GM21576 (cell line): ENCODE data around the gene ELAPOR1.
"Not testable (repeated sequence)": the region's sequence is repeated elsewhere in the genome, so short reads cannot be mapped to it uniquely, and the experiment has no call there.

Experiments used
- ATAC-seq: cut with Tn5 transposase; IDR thresholded peaks from one replicate; pipeline ENCODE4 v1.9.1; 2021; ENCODE audit warnings: mild to moderate bottlenecking, moderate library complexity; ENCODE audit not compliant: unreplicated experiment

ELAPOR1 gene

DNA sequence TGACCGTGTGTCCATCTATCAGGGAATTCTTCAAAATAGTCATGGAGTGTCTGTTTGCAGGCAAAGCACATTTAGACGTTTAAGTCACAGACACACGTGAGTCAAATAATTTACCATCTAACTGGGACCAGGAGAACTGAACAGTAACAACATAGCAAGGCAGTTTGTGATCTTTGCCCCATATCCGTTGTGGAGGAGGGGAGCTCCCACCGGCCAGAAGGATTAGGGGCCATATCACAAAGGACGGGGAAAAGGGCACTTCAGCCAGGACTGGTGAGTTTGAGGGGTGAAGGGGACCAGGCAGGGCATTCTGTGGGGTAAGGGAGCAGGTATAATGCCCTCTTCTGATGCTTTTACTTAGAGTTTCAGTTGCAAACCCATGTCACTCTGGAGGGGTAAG lies 22.9 kb downstream of the ELAPOR1 start:
- no peak for ATAC-seq

DNA sequence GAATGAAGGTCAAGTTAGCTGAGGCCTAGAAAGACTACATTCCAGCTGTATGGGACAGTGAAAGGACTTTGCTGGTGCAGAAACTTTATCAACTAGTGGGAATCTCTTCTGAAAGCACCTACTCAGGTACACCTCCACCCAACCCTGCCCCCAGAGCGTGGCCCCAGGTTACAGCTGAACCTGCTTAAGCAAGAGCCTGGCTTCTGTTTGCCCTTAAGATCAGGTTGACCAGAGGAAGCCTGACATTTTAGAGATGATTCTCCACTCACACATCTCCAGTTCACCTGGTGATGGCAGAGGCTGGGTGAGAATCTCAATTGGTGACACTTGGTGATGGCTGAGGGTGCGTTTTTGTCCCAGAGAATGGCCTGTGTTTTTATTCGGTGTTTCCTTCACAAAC lies 24.0 kb downstream of the ELAPOR1 start:
- no peak for ATAC-seq

- ATAC-seq, result no peak
Measured at GRCh38 chr1:109138358-109138757, 24.4 kb downstream of the ELAPOR1 start.

DNA sequence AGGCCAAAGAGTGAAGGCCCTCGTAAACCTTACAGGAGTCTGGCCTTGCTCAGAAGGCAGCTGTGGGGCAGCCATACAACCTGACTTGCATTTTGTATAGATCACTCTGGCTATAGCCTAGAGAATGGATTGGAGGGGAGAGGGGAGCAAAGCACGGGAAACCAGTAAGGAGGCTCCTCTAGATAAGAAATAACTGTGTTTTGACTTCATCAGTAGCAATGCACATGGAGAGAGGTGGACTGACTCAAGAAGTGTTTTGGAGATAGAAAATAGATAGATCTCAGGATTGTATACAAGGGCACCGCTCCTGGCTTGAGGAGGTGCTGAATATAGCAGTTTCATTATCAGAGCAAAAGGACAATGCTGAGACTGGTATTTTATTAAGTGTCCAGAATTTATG lies 26.5 kb downstream of the ELAPOR1 start:
- no peak for ATAC-seq

- ATAC-seq, result no peak
Measured at GRCh38 chr1:109142260-109142659, 28.3 kb downstream of the ELAPOR1 start.

GRCh38 chr1:109142725-109143124 lies 28.8 kb downstream of the ELAPOR1 start:
- ATAC-seq, result not testable (repeated sequence)

GRCh38 chr1:109148987-109149561 lies 35.2 kb downstream of the ELAPOR1 start:
- ATAC-seq, result no peak

- ATAC-seq, result no peak
Measured at GRCh38 chr1:109149874-109150601, 36.1 kb downstream of the ELAPOR1 start.

- ATAC-seq, result no peak
Measured at GRCh38 chr1:109151146-109151990, 37.5 kb downstream of the ELAPOR1 start.

DNA sequence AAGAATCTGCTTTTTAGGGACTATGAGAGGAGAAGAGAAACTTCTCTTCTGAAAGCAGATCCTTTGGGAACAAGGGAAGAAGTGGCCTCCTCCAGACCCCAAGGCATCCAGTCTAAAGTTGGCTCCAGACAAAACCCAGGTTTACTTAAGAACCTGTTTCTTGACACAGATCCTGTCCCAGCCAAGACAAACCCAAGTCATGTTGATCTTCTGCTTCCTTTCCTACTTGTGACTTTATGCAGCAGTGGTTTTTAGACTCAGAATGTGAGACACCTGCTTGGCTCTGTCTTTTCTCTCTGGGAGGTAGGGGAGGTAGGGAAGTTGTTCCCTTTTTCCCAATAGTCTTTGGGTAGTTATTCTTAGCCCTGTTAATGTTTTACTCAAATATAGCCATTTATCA lies 38.3 kb downstream of the ELAPOR1 start:
- no peak for ATAC-seq

- ATAC-seq, result no peak
Measured at GRCh38 chr1:109156916-109157385, 43.0 kb downstream of the ELAPOR1 start.

DNA sequence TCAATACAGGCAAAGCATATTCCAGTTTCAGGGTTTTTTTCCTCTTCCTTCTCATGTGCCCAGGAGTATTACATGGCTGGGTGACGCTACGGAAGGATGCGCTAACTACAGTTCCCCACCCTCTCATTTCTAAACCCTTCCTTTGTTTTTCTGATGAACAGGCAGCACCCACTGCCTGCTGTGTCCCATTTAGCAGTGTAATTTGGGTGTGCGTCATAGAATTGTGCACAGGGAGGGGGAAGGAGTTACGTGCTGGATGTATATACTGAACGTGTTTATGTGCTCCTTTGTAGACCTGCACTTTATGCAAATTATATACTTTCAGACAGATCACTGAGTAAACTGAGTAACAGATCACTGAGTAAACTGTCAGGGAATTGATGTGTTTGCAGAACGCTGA lies 44.5 kb downstream of the ELAPOR1 start:
- no peak for ATAC-seq

GRCh38 chr1:109159326-109159725 lies 45.4 kb downstream of the ELAPOR1 start:
- ATAC-seq, result no peak

- no peak for ATAC-seq
Measured at GRCh38 chr1:109160071-109160840, 46.3 kb downstream of the ELAPOR1 start.

GRCh38 chr1:109161858-109162606 lies 48.1 kb downstream of the ELAPOR1 start:
- ATAC-seq, result peak; percentile 49

GRCh38 chr1:109162626-109163025 lies 48.7 kb downstream of the ELAPOR1 start:
- no peak for ATAC-seq

DNA sequence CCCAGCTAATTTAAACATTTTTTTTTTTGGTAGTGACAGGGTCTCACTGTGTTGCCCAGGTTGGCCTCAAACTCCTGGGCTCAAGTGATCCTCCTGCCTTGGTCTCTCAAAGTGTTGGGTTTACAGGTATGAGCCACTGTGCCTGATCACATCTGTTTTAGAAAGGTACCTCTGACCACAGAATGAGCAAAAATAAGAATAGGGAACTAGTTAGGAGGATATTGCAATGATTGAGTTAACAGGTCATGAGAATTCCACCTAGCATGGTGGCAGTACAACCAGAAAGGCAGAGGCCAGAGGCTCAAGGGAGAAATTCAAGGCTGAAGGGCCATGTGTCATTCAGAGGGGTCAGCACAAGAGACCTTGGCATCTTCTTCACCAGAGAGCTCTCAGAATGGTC lies 49.6 kb downstream of the ELAPOR1 start:
- ATAC-seq, result no peak
